AG10803 (cell line): Measurements from ENCODE around the gene ROR1.

Experiments used
- DNase-seq: peaks from one replicate; pipeline ENCODE4 v3.0.0; 2010; ENCODE audit warnings: low read depth
- H3K4me3 ChIP-seq: 2 replicates; pipeline ENCODE4 v1.5.1; 2011; ENCODE audit warnings: mild to moderate bottlenecking, low read length, control low read depth
- CTCF ChIP-seq: conservative IDR thresholded peaks from 2 replicates; pipeline ENCODE4 v1.5.1; 2011; ENCODE audit warnings: mild to moderate bottlenecking, low read length, control low read depth, inconsistent platforms

ROR1 gene

DNA sequence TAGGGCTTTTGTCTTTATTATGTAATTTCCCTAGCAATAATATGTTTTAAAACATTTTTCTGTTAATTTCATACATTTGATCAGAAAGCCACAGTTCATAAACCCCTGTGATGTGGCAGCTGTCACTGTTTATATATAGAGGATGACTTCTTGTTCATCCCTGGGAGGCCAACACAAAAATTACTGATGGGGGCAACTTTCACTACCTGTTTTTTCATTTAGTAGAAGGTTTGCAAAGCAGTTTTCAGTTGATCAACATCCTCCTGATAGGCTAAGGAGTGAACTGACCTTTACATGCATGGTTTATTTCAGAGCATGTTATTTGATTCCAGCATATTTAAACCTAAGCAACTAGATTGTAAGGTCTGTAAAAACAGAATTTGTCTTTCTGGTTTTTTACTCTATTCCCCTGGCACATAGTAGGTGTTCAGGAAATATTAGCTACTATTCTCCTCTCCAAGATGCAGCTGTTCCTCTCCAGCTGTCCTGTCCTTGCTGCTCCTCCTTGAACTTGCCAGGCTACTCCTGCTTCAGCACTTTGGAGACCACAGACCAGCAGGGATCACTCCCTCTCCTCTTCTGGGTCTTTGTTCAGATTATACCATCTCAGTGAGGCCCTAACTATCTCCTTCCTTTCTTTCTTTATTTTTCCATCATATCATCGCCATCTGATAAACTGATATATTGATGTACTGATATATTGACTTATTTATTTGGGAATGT lies 54.7 kb downstream of the ROR1 start:
- no peak overlapping the region for H3K4me3 ChIP-seq
- no peak for DNase-seq
- no peak for TF ChIP-seq CTCF

- DNase-seq, result peak; percentile 56
- TF ChIP-seq CTCF, result no peak
- no peak overlapping the region for H3K4me3 ChIP-seq
These were observed 55.8 kb downstream of the ROR1 start for GRCh38 chr1:63829349-63830327.

DNA sequence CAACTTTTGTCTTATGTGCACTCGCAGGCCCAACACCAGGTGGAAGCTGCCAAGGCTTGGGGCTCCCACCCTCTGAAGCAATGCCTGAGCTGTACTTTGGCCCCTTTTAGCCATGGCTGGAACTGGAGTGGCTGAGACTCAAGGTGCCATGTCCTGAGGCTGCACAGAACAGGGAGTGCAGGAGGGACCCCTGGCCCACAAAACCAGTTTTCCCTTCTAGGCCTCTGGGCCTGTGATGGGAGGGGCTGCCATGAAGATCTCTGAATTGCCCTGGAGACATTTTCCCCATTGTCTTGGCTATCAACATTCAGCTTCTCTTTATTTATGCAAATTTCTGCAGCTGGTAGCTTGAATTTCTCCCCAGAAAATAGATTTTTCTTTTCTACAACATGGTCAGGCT lies 57.6 kb downstream of the ROR1 start:
- DNase-seq, result no peak
- no peak for TF ChIP-seq CTCF
- no peak overlapping the region for H3K4me3 ChIP-seq

DNA sequence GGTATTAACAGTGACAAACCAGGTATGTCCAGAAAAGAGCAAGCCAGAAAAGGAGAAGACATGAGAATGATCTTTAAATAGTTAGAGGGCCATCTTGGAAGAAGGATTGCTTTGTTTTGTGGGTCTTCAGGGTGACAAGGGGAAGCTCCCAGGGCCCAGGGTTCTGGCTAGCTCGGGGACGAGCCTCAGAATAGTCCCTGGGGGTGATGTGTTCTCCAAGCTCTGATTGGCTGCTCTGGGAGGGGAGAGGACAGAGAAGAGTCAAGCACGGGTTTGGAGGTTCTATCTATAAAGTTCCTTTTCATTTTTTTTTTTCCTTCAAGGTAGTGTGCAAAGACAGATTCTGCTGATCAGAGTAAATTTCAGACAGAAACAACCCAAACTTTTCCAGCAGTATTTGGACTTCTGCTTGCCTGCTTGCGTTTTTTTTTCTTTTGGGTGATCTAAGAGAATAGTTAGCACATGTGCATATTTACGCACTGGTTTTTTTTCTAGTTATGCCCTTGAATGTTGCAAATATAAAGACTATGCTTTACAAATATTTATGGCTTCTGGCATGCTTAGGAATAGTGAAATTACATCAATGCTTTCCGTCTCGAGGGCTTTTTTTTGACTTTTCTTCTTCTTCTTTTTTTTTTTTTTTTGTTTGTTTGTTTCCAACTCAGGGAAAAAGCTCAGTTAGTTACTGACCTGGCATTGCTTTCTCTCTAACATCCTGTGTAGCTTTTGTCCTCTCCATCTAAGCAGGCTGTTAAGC lies 59.7 kb downstream of the ROR1 start:
- no peak for TF ChIP-seq CTCF
- no peak overlapping the region for H3K4me3 ChIP-seq
- DNase-seq, result peak; percentile 52

DNA sequence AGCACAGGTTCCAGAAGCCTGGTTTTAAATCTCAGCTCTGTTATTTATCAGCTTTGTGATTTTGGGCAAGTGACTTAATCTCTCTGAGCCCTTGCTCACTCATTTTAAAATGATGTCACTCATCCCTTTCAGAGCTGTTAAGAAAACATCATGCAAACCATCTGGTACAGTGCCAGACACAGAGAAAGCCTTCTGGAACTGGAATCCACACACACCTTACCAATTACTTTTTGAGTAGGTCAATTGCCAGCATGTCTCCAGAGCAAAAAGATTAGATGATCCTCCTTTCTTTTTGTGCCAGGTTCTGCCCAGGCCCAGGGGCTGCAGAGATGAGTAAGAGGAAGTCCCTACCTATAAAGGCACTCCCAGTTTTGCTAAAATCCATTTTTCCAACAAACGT lies 61.3 kb downstream of the ROR1 start:
- DNase-seq, result no peak
- H3K4me3 ChIP-seq, result no peak overlapping the region
- no peak for TF ChIP-seq CTCF

GRCh38 chr1:63836374-63836773 lies 62.6 kb downstream of the ROR1 start:
- H3K4me3 ChIP-seq, result no peak overlapping the region
- TF ChIP-seq CTCF, result no peak
- DNase-seq, result no peak
